GM12878 (cell line): ENCODE data around the gene TMPRSS9. TPM values are rescaled to one million over a fixed set of nuclear protein-coding genes. Genes with fewer than 3 reads are reported as not detected.
"Not testable (repeated sequence)": the region's sequence is repeated elsewhere in the genome, so short reads cannot be mapped to it uniquely, and the experiment has no call there.

ENCODE experiments used
- ATAC-seq: fragments of 200-7000 bp; cut with Tn5 transposase; 3 replicates; pipeline ENCODE4 v1.9.1; 2020; ENCODE audit warnings: mild to moderate bottlenecking, moderate library complexity
- BruUV-seq: library from RNA; stranded (reverse); fragments of 400-500 nt; replicated peaks from 2 replicates; lab custom pipeline; 2021; lab: Mats Ljungman, UMichigan
- CTCF ChIA-PET: fragments of 300-600 bp; sonication (Branson Sonifier 250); formaldehyde crosslinking; extraction: SDS; loops from one replicate; lab custom pipeline; 2021; ENCODE audit warnings: inconsistent platforms; lab: Yijun Ruan, JAX
- POLR2A ChIA-PET: fragments of 350-600 bp; formaldehyde crosslinking; extraction: SDS; loops from one replicate; lab custom pipeline; 2021; ENCODE audit warnings: inconsistent platforms; lab: Charles Lee
- RAD21 ChIA-PET: fragments of 300-600 bp; sonication (Branson Sonifier 250); formaldehyde crosslinking; loops from one replicate; lab custom pipeline; 2023; ENCODE audit warnings: antibody characterized with exemption; ENCODE audit not compliant: unreplicated experiment; lab: Charles Lee
- SMC1A ChIA-PET: fragments of 300-600 bp; sonication (Branson Sonifier 250); formaldehyde crosslinking; loops from one replicate; lab custom pipeline; 2023; ENCODE audit not compliant: unreplicated experiment, uncharacterized antibody; lab: Charles Lee
- DNase-seq: peaks from one replicate; pipeline ENCODE4 v3.0.0-alpha.2; 2011; ENCODE audit warnings: low read depth, low spot score
- FAIRE-seq: peaks from 3 replicates; lab custom pipeline; 2011; peaks lifted over from hg19 to GRCh38; lab: Jason Lieb, UNC
- H2AFZ ChIP-seq: 2 replicates; pipeline ENCODE4 v1.6.0; 2011; ENCODE audit warnings: low read depth, low read length, control low read depth; ENCODE audit not compliant: control insufficient read depth
- H3K27ac ChIP-seq: 2 replicates; pipeline ENCODE4 v1.5.1; 2011; ENCODE audit warnings: control low read depth; ENCODE audit not compliant: control insufficient read depth, insufficient read depth
- H3K27me3 ChIP-seq, 2 experiments: replicated peaks in 1 of 2; 2 replicates each; pipeline versions ENCODE4 v1.6.0 to v1.6.1; 2011; ENCODE audit warnings: low read length in 1 of 2; ENCODE audit not compliant: control insufficient read depth in 2 of 2, insufficient read depth in 2 of 2
- H3K36me3 ChIP-seq, 2 experiments: 2 replicates each; pipeline ENCODE4 v1.5.1; 2011; ENCODE audit warnings: low read length in 1 of 2; ENCODE audit not compliant: control insufficient read depth in 2 of 2, insufficient read depth in 2 of 2
- H3K4me1 ChIP-seq: 2 replicates; pipeline ENCODE4 v1.6.1; 2011; ENCODE audit warnings: mild to moderate bottlenecking, low read length, moderate library complexity, mixed read lengths; ENCODE audit not compliant: control insufficient read depth, insufficient read depth
- H3K4me2 ChIP-seq: 2 replicates; pipeline ENCODE4 v1.6.0; 2011; ENCODE audit warnings: control low read depth; ENCODE audit not compliant: control insufficient read depth, insufficient read depth
- H3K4me3 ChIP-seq: fragments of 200-600 bp; sonication (generic); 2 replicates; pipeline ENCODE4 v1.5.1; 2016
- H3K79me2 ChIP-seq: 2 replicates; pipeline ENCODE4 v1.6.0; 2011; ENCODE audit warnings: low read length; ENCODE audit not compliant: control insufficient read depth, insufficient read depth
- H3K9ac ChIP-seq: 2 replicates; pipeline ENCODE4 v1.8.0; 2011; ENCODE audit warnings: low read length, control low read depth, mixed read lengths; ENCODE audit not compliant: control insufficient read depth, insufficient read depth
- H3K9me3 ChIP-seq: replicated peaks from 3 replicates; pipeline ENCODE4 v1.5.1; 2011; ENCODE audit warnings: mild to moderate bottlenecking, low read length; ENCODE audit not compliant: control insufficient read depth, insufficient read depth
- H4K20me1 ChIP-seq: 2 replicates; pipeline ENCODE4 v1.6.0; 2011; ENCODE audit not compliant: control insufficient read depth, insufficient read depth
- BHLHE40 ChIP-seq, 2 experiments: fragments of 450-650 bp in 1 of 2; IDR thresholded peaks; 2 replicates each; pipeline ENCODE4 v1.6.1; 2011 to 2017; ENCODE audit warnings: low read depth in 2 of 2, borderline replicate concordance in 1 of 2, improper control_type of control experiment in 1 of 2, low read length in 1 of 2, mild to moderate bottlenecking in 1 of 2
- EP300 ChIP-seq, 2 experiments: fragments of 150-350 bp in 1 of 2; IDR thresholded peaks; 2 replicates each; pipeline ENCODE4 v1.6.1; 2011 to 2012; ENCODE audit warnings: low read depth in 2 of 2, low read length in 2 of 2, borderline replicate concordance in 1 of 2, improper control_type of control experiment in 1 of 2, inconsistent platforms in 1 of 2; ENCODE audit not compliant: control insufficient read depth in 1 of 2
- IKZF2 ChIP-seq, 2 experiments: fragments of 450-650 bp; IDR thresholded peaks; 2 replicates each; pipeline ENCODE4 v1.6.1; 2017; ENCODE audit warnings: mild to moderate bottlenecking in 2 of 2, moderate library complexity in 2 of 2
- MYB ChIP-seq: fragments of 150-350 bp; IDR thresholded peaks from 2 replicates; pipeline ENCODE4 v1.6.1; 2014; ENCODE audit warnings: mild to moderate bottlenecking, low read depth, low read length, borderline replicate concordance
- NFYB ChIP-seq: IDR thresholded peaks from 2 replicates; pipeline ENCODE4 v1.6.1; 2011; ENCODE audit warnings: low read depth, mild to moderate bottlenecking, low read length, improper control_type of control experiment, moderate library complexity; ENCODE audit not compliant: insufficient read depth
- PAX5 ChIP-seq: IDR thresholded peaks from 2 replicates; pipeline ENCODE4 v1.6.1; 2011; ENCODE audit warnings: low read depth, low read length, borderline replicate concordance
- POLR2AphosphoS2 ChIP-seq: IDR thresholded peaks from 2 replicates; pipeline ENCODE4 v1.6.1; 2011; ENCODE audit warnings: low read depth, mild to moderate bottlenecking, low read length, improper control_type of control experiment, moderate library complexity
- RELA ChIP-seq: fragments of 450-650 bp; IDR thresholded peaks from 2 replicates; pipeline ENCODE4 v1.8.0; 2014; ENCODE audit warnings: borderline replicate concordance; ENCODE audit not compliant: partially characterized antibody
- USF2 ChIP-seq: IDR thresholded peaks from 2 replicates; pipeline ENCODE4 v1.6.1; 2011; ENCODE audit warnings: low read depth, low read length, improper control_type of control experiment, borderline replicate concordance
- ZNF24 ChIP-seq: fragments of 450-650 bp; IDR thresholded peaks from 2 replicates; pipeline ENCODE4 v1.6.1; 2017; ENCODE audit warnings: antibody characterized with exemption, mild to moderate bottlenecking
- ZNF622 ChIP-seq: fragments of 450-650 bp; IDR thresholded peaks from 2 replicates; pipeline ENCODE4 v1.6.1; 2017; ENCODE audit warnings: mild to moderate bottlenecking, inconsistent platforms
- ZSCAN29 ChIP-seq: fragments of 450-650 bp; IDR thresholded peaks from 2 replicates; pipeline ENCODE4 v1.6.1; 2017; ENCODE audit warnings: mild to moderate bottlenecking, moderate library complexity
- WGBS: methylation state at CpG from one replicate; pipeline ENCODE4 v1.1.6; 2016; ENCODE audit warnings: low lambda C conversion rate; ENCODE audit not compliant: insufficient replicate concordance, insufficient coverage; ENCODE audit errors: missing lambda C conversion rate; 5-methylcytosine and 5-hydroxymethylcytosine counted together
- in situ Hi-C: fragments of 300-500 bp; cut with MboI; formaldehyde crosslinking; loops from 9 replicates; pipeline ENCODE4 v1.14.3; 2018; ENCODE audit warnings: mixed read lengths
- intact Hi-C: fragments of 100-400 bp; cut with micrococcal nuclease; formaldehyde crosslinking; loops from one replicate; pipeline ENCODE4 v1.14.2; 2022; ENCODE audit not compliant: unreplicated experiment
- polyA plus RNA-seq, 11 experiments: library from polyadenylated mRNA; depleted of rRNA in 4 of 11; unstranded in 6 of 11; stranded (reverse) in 5 of 11; fragments of >200 nt; fragmentation: Nextera tagmentation in 4 of 11; fragmentation: Illumina TruSeq in 1 of 11; extraction: Ambion mirVana in 4 of 11; extraction: Trizol in 1 of 11; gene quantifications; 1 replicate in 1 of 11; 2 replicates in 10 of 11; pipeline versions ENCODE4 v1.2.1 to v1.2.3, GENCODE V29; 2011 to 2016; ENCODE audit warnings: inconsistent platforms in 2 of 11, missing spikeins in 2 of 11, low read depth in 1 of 11
- total RNA-seq, 4 experiments: library from RNA; depleted of rRNA in 3 of 4; stranded (reverse); fragments of >200 nt in 3 of 4; fragmentation: Illumina TruSeq in 1 of 4; extraction: Trizol in 1 of 4; gene quantifications; 2 replicates each; pipeline versions ENCODE4 v1.2.1 to v1.2.3, GENCODE V29; 2013 to 2021
- TF ChIP-seq, protein P1 (sequence below): IDR thresholded peaks from 2 replicates; pipeline ENCODE4 v1.6.1; 2011; ENCODE audit warnings: borderline replicate concordance, low read depth, mild to moderate bottlenecking, moderate library complexity, mixed read lengths, low read length; ENCODE audit not compliant: insufficient read depth; ENCODE audit errors: extremely low read length

Gene TMPRSS9
- total and polyA plus RNA-seq, 10 of the 15 experiments (the other 5 are each of a cell fraction or from before 2014, with no cell fraction given), result 0.24 TPM; not detected in 9

DNA sequence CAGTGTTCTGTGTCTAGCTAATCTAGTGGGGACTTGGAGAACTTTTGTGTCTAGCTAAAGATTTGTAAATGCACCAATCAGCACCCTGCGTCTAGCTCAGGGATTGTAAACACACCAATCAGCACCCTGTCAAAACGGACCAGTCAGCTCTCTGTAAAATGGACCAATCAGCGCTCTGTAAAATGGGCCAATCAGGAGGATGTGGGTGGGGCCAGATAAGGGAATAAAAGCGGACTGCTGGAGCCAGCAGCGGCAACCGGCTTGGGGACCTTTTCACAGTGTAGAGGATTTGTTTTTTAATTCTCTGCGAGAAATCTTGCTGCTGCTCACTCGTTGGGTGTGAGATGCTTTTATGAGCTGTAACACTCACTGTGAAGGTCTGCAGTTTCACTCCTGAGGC lies 32.8 kb downstream of the TMPRSS9 start:
- BruUV-seq, DNase-seq: not testable (repeated sequence)

GRCh38 chr19:2394054-2394441 lies 34.0 kb downstream of the TMPRSS9 start:
- RAD21 ChIA-PET, result interaction anchor here (0.7 to 5.3 kb wide), 16 partner anchors 34 to 242 kb away, joined by 3 to 31 read pairs (median 4); partner anchors contain the start of genes GADD45B and TIMM13
- peak overlapping the region; percentile 17 for H3K4me2 ChIP-seq
- H2AFZ ChIP-seq, result peak overlapping the region; percentile 14; the same call in 1 of the 2 replicates
- H3K79me2 ChIP-seq, result no peaks in the 10 kb centered on the region
- 0 out of 2 replicates have a peak overlapping the region, but pooled peaks have one; percentile 1 for H3K9ac ChIP-seq
- no TSS peak for BruUV-seq
- POLR2A ChIA-PET, result interaction anchor here (0.6 to 2.6 kb wide), 14 partner anchors 9 to 351 kb away, joined by 3 to 8 read pairs (median 3); partner anchors contain the start of gene LSM7
- H3K27me3 ChIP-seq, result no peaks in the 10 kb centered on the region
- DNase-seq (peak; percentile 38), ATAC-seq (peak; percentile 78), FAIRE-seq (peak; percentile 62)
- CTCF ChIA-PET, result interaction anchor here (0.8 to 5.6 kb wide), 14 partner anchors 9 to 301 kb away, joined by 3 to 66 read pairs (median 8); no protein-coding TSS in a partner anchor
- no peaks in the 10 kb centered on the region; the same call in 2 of the 3 replicates for H3K9me3 ChIP-seq
- intact Hi-C loops, result loop anchor here (5.0 to 10.0 kb wide), 5 partner anchors 67 to 237 kb away; partner anchors contain the start of genes LSM7, PLEKHJ1, SF3A2 and SPPL2B
- SMC1A ChIA-PET, result interaction anchor here (0.6 to 3.6 kb wide), 19 partner anchors 10 to 242 kb away, joined by 3 to 28 read pairs (median 3); no protein-coding TSS in a partner anchor
- peak overlapping the region; percentile 49; the same call in 1 of the 2 replicates for H3K4me3 ChIP-seq
- in situ Hi-C loops, result loop anchor here (5.0 kb wide), 1 partner anchor 218 kb away; no protein-coding TSS in a partner anchor
- WGBS, result 13% methylated on average over 8 of the region's 8 CpGs
- peak overlapping the region; percentile 62 for H3K27ac ChIP-seq
- no peaks in the 10 kb centered on the region for H3K36me3 ChIP-seq
- H3K4me1 ChIP-seq, result peaks cover 9% of the 10 kb centered on the region
- no peaks in the 10 kb centered on the region for H4K20me1 ChIP-seq
- TF ChIP-seq ZNF622 (no peak), USF2 (no peak), RELA (no peak), MYB (no peak), BHLHE40 (IDR thresholded peaks at IDR 0.05; ENCODE audit: borderline replicate concordance in 1 of 2, low read depth in 2 of 2, low read length in 1 of 2) (peak in 1 of 2 experiments; percentile 70; a peak in 1 of 4 replicates), ZSCAN29 (no peak), IKZF2 (IDR thresholded peaks at IDR 0.05) (peak; percentile 40 to 68; a peak in 3 of 4 replicates), ZNF24 (no peak), PAX5 (peak; percentile 68; the same call in 1 of the 2 replicates), POLR2AphosphoS2 (no peak), EP300 (IDR thresholded peaks at IDR 0.05; ENCODE audit: borderline replicate concordance in 1 of 2, control insufficient read depth in 1 of 2, low read depth in 2 of 2, low read length in 2 of 2) (no peak)
- TF ChIP-seq, protein P1, sequence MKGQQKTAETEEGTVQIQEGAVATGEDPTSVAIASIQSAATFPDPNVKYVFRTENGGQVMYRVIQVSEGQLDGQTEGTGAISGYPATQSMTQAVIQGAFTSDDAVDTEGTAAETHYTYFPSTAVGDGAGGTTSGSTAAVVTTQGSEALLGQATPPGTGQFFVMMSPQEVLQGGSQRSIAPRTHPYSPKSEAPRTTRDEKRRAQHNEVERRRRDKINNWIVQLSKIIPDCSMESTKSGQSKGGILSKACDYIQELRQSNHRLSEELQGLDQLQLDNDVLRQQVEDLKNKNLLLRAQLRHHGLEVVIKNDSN, result no peak

More for the DNA sequence above, 32.8 kb downstream of the TMPRSS9 start:
- not testable (repeated sequence) for H3K79me2 ChIP-seq, ATAC-seq, H3K9me3 ChIP-seq, H2AFZ ChIP-seq, H4K20me1 ChIP-seq, H3K27ac ChIP-seq, H3K4me2 ChIP-seq, H3K4me1 ChIP-seq, H3K4me3 ChIP-seq, H3K36me3 ChIP-seq, FAIRE-seq, H3K27me3 ChIP-seq, H3K9ac ChIP-seq
- RAD21 ChIA-PET, result interaction anchor here (1.0 to 5.3 kb wide), 16 partner anchors 11 to 374 kb away, joined by 3 to 31 read pairs (median 5); partner anchors contain the start of gene LMNB2
- peak; percentile 86 for TF ChIP-seq NFYB
- CTCF ChIA-PET, result interaction anchor here (0.8 to 5.6 kb wide), 28 partner anchors 10 to 255 kb away, joined by 3 to 66 read pairs (median 5); partner anchors contain the start of genes LSM7 and TIMM13
- intact Hi-C loops (loop anchor here (5.0 to 10.0 kb wide), 5 partner anchors 66 to 236 kb away; partner anchors contain the start of genes LSM7, PLEKHJ1, SF3A2 and SPPL2B), in situ Hi-C loops (loop anchor here (5.0 kb wide), 1 partner anchor 219 kb away; no protein-coding TSS in a partner anchor)
- SMC1A ChIA-PET, result interaction anchor here (0.6 to 3.6 kb wide), 21 partner anchors 9 to 300 kb away, joined by 3 to 28 read pairs (median 4); partner anchors contain the start of genes GADD45B, LSM7 and SPPL2B
- WGBS, result 50% methylated on average over 8 of the region's 8 CpGs
- POLR2A ChIA-PET, result interaction anchor here (0.6 to 2.6 kb wide), 5 partner anchors 65 to 247 kb away, joined by 3 to 7 read pairs (median 6); partner anchors contain the start of gene LSM7
